ENCODE results near the gene PCDH12. TPM values are rescaled to one million over a fixed set of nuclear protein-coding genes. Genes with fewer than 3 reads are reported as not detected.

Gene PCDH12
- total and polyA plus RNA-seq, 2 experiments from 2014 or later, result 0.42 to 4.5 TPM

GRCh38 chr5:141950207-141951005 lies 7.6 kb downstream of the PCDH12 start:
- Histone ChIP-seq H3K4me1 (ENCODE audit: insufficient read depth) (no peaks in the 10 kb centered on the region), H3K9me3 (ENCODE audit: low read depth) (no peaks in the 10 kb centered on the region), H3K4me2 (no peak overlapping the region), H4K20me1 (ENCODE audit: insufficient read depth, poor library complexity, severe bottlenecking) (no peaks in the 10 kb centered on the region), H2AFZ (no peak overlapping the region), H3K9me2 (replicated peaks; ENCODE audit: insufficient read depth) (no peaks in the 10 kb centered on the region), H3K27me3 (no peaks in the 10 kb centered on the region), H3K79me2 (no peaks in the 10 kb centered on the region), H3K27ac (no peak overlapping the region), H3K4me3 (no peak overlapping the region), H3K36me3 (replicated peaks; ENCODE audit: insufficient read depth, low read depth) (no peaks in the 10 kb centered on the region)
- DNase-seq (ENCODE audit: low spot score), result no peak
- TF ChIP-seq EZH2phosphoT487 (IDR thresholded peaks at IDR 0.05; ENCODE audit: low read depth, severe bottlenecking, unreplicated experiment) (no peak), CTCF (IDR thresholded peaks at IDR 0.05; ENCODE audit: poor library complexity) (no peak), EZH2 (IDR thresholded peaks at IDR 0.05; ENCODE audit: borderline replicate concordance) (no peak)
- 91% methylated on average over 3 of the region's 3 CpGs for WGBS (ENCODE audit: low lambda C conversion rate, missing lambda C conversion rate)

GRCh38 chr5:141949511-141949910 lies 8.5 kb downstream of the PCDH12 start:
- H3K9me3 ChIP-seq (ENCODE audit: low read depth), result no peaks in the 10 kb centered on the region
- H3K27me3 ChIP-seq, result no peaks in the 10 kb centered on the region
- no peaks in the 10 kb centered on the region for H3K79me2 ChIP-seq
- H3K4me1 ChIP-seq (ENCODE audit: insufficient read depth), result no peaks in the 10 kb centered on the region
- H3K27ac ChIP-seq, result no peak overlapping the region
- no peak overlapping the region for H3K4me2 ChIP-seq
- no peaks in the 10 kb centered on the region for H4K20me1 ChIP-seq (ENCODE audit: insufficient read depth, poor library complexity, severe bottlenecking)
- 85% methylated on average over 2 of the region's 2 CpGs for WGBS (ENCODE audit: low lambda C conversion rate, missing lambda C conversion rate)
- H3K36me3 ChIP-seq (replicated peaks; ENCODE audit: insufficient read depth, low read depth), result no peaks in the 10 kb centered on the region
- H3K4me3 ChIP-seq, result no peak overlapping the region
- no peak for DNase-seq (ENCODE audit: low spot score)
- H2AFZ ChIP-seq, result no peak overlapping the region
- no peaks in the 10 kb centered on the region for H3K9me2 ChIP-seq (replicated peaks; ENCODE audit: insufficient read depth)
- no peak for TF ChIP-seq EZH2phosphoT487 (IDR thresholded peaks at IDR 0.05; ENCODE audit: low read depth, severe bottlenecking, unreplicated experiment)
- no peak for TF ChIP-seq EZH2 (IDR thresholded peaks at IDR 0.05; ENCODE audit: borderline replicate concordance)
- TF ChIP-seq CTCF (IDR thresholded peaks at IDR 0.05; ENCODE audit: poor library complexity), result no peak

GRCh38 chr5:141948812-141949211 lies 9.2 kb downstream of the PCDH12 start:
- Histone ChIP-seq H3K27ac (no peak overlapping the region), H3K4me1 (ENCODE audit: insufficient read depth) (no peaks in the 10 kb centered on the region), H4K20me1 (ENCODE audit: insufficient read depth, poor library complexity, severe bottlenecking) (no peaks in the 10 kb centered on the region), H3K27me3 (no peaks in the 10 kb centered on the region), H3K4me3 (no peak overlapping the region), H3K9me2 (replicated peaks; ENCODE audit: insufficient read depth) (no peaks in the 10 kb centered on the region), H3K9me3 (ENCODE audit: low read depth) (no peaks in the 10 kb centered on the region), H3K79me2 (no peaks in the 10 kb centered on the region), H3K4me2 (no peak overlapping the region), H3K36me3 (replicated peaks; ENCODE audit: insufficient read depth, low read depth) (no peaks in the 10 kb centered on the region), H2AFZ (no peak overlapping the region)
- TF ChIP-seq EZH2 (IDR thresholded peaks at IDR 0.05; ENCODE audit: borderline replicate concordance) (no peak), EZH2phosphoT487 (IDR thresholded peaks at IDR 0.05; ENCODE audit: low read depth, severe bottlenecking, unreplicated experiment) (no peak), CTCF (IDR thresholded peaks at IDR 0.05; ENCODE audit: poor library complexity) (no peak)
- 93% methylated on average over 2 of the region's 2 CpGs for WGBS (ENCODE audit: low lambda C conversion rate, missing lambda C conversion rate)
- DNase-seq (ENCODE audit: low spot score), result no peak

All from hepatocyte (in vitro differentiated cells).